RWPE2 (cell line): ENCODE results near the gene MINAR2.

Experiments
- ATAC-seq: fragments of 200-7000 bp; cut with Tn5 transposase; 3 replicates; pipeline ENCODE4 v1.9.1; 2021; ENCODE audit warnings: low read depth
- DNase-seq: peaks from one replicate; pipeline ENCODE4 v3.0.0-alpha.2; 2020; ENCODE audit warnings: low spot score
- H3K27ac ChIP-seq: fragments of 450-650 bp; 2 replicates; pipeline ENCODE4 v1.5.1; 2017; ENCODE audit warnings: mild to moderate bottlenecking; ENCODE audit not compliant: poor library complexity, severe bottlenecking
- H3K27me3 ChIP-seq: fragments of 250-450 bp; sonication (Bioruptor Pico); 2 replicates; pipeline ENCODE4 v1.5.1; 2021; ENCODE audit warnings: mild to moderate bottlenecking, moderate library complexity; ENCODE audit not compliant: insufficient read depth, poor library complexity, severe bottlenecking
- H3K36me3 ChIP-seq: fragments of 250-450 bp; sonication (Bioruptor Pico); 2 replicates; pipeline ENCODE4 v1.5.1; 2020; ENCODE audit warnings: low read depth, mild to moderate bottlenecking, moderate library complexity
- H3K4me1 ChIP-seq: fragments of 250-450 bp; sonication (Bioruptor Pico); 2 replicates; pipeline ENCODE4 v1.5.1; 2021; ENCODE audit warnings: mild to moderate bottlenecking, moderate library complexity; ENCODE audit not compliant: insufficient read depth, poor library complexity, severe bottlenecking
- H3K4me3 ChIP-seq: fragments of 250-450 bp; sonication (Bioruptor Pico); 2 replicates; pipeline ENCODE4 v1.5.1; 2021; ENCODE audit warnings: mild to moderate bottlenecking, moderate library complexity; ENCODE audit not compliant: severe bottlenecking
- H3K9me3 ChIP-seq: fragments of 250-450 bp; sonication (Bioruptor Pico); 2 replicates; pipeline ENCODE4 v1.5.1; 2021; ENCODE audit warnings: mild to moderate bottlenecking, moderate library complexity; ENCODE audit not compliant: severe bottlenecking
- CTCF ChIP-seq: fragments of 450-650 bp; IDR thresholded peaks from one replicate; pipeline ENCODE4 v1.5.1; 2017; ENCODE audit warnings: mild to moderate bottlenecking, moderate library complexity; ENCODE audit not compliant: poor library complexity, severe bottlenecking

Gene MINAR2

GRCh38 chr5:129804705-129805104, 56.8 kb downstream of the MINAR2 start:
- DNase-seq (no peak), ATAC-seq (no peak)
- H3K27me3 ChIP-seq = no peaks in the 10 kb centered on the region
- no peaks in the 10 kb centered on the region for H3K9me3 ChIP-seq
- H3K36me3 ChIP-seq = no peaks in the 10 kb centered on the region
- no peak overlapping the region for H3K27ac ChIP-seq
- no peak for TF ChIP-seq CTCF
- peaks cover 3% of the 10 kb centered on the region for H3K4me1 ChIP-seq
- no peak overlapping the region for H3K4me3 ChIP-seq

GRCh38 chr5:129807162-129807814, 59.4 kb downstream of the MINAR2 start:
- no peak for TF ChIP-seq CTCF
- peaks cover 3% of the 10 kb centered on the region for H3K4me1 ChIP-seq
- no peak overlapping the region for H3K27ac ChIP-seq
- peak; percentile 92 for ATAC-seq
- H3K9me3 ChIP-seq = no peaks in the 10 kb centered on the region
- DNase-seq = no peak
- no peaks in the 10 kb centered on the region for H3K27me3 ChIP-seq
- H3K36me3 ChIP-seq = no peaks in the 10 kb centered on the region
- no peak overlapping the region for H3K4me3 ChIP-seq
